Chondrocyte (in vitro differentiated cells): ENCODE data around the gene SH2B2. TPM values are rescaled to one million over a fixed set of nuclear protein-coding genes. Genes with fewer than 3 reads are reported as not detected.

Experiments
- microRNA-seq: library from miRNA; unstranded; fragments of <30 nt; microRNA quantifications from one replicate; pipeline ENCODE4 v1.2.0, GENCODE V29; 2020; ENCODE audit warnings: borderline number of aligned reads
- total RNA-seq: library from RNA; stranded (reverse); gene quantifications from 3 replicates; pipeline ENCODE4 v1.2.1, GENCODE V29; 2021

SH2B2 gene
- total RNA-seq, 1 donor from 2014 or later = 4.1 TPM

Small RNA genes lying within 50 kb of the gene (microRNA-seq; reads per million reads assigned to microRNA genes)
- not detected for gene MIR4285

Other genes with a start within 250 kb of the SH2B2 start
- gene SPDYE6, start 69.6 kb downstream of the SH2B2 start, total RNA-seq = not detected in 3 replicates
- gene PRKRIP1, start 109.5 kb downstream of the SH2B2 start, total RNA-seq = 23.2 to 25.5 TPM (median 25.3 TPM) in 3 replicates
- 47.4 to 55.1 TPM (median 54.0 TPM) in 3 replicates for gene ORAI2, start 146.7 kb downstream of the SH2B2 start, total RNA-seq
- gene ALKBH4, start 178.0 kb downstream of the SH2B2 start, total RNA-seq = 6.9 to 12.2 TPM (median 9.2 TPM) in 3 replicates
- 16.1 to 18.5 TPM (median 16.7 TPM) in 3 replicates for gene LRWD1, start 178.1 kb downstream of the SH2B2 start, total RNA-seq
- gene POLR2J, start 192.1 kb downstream of the SH2B2 start, total RNA-seq = 33.1 to 41.0 TPM (median 36.6 TPM) in 3 replicates
- 7.5 to 12.3 TPM (median 9.9 TPM) in 3 replicates for gene RASA4B, start 230.9 kb downstream of the SH2B2 start, total RNA-seq